NCI-H524 (cell line): ENCODE data around the gene NTSR1.

Source experiments
- DNase-seq, 2 experiments: peaks; one replicate each; lab custom pipeline; 2025; lab: John Stamatoyannopoulos, UW

Gene NTSR1

DNA sequence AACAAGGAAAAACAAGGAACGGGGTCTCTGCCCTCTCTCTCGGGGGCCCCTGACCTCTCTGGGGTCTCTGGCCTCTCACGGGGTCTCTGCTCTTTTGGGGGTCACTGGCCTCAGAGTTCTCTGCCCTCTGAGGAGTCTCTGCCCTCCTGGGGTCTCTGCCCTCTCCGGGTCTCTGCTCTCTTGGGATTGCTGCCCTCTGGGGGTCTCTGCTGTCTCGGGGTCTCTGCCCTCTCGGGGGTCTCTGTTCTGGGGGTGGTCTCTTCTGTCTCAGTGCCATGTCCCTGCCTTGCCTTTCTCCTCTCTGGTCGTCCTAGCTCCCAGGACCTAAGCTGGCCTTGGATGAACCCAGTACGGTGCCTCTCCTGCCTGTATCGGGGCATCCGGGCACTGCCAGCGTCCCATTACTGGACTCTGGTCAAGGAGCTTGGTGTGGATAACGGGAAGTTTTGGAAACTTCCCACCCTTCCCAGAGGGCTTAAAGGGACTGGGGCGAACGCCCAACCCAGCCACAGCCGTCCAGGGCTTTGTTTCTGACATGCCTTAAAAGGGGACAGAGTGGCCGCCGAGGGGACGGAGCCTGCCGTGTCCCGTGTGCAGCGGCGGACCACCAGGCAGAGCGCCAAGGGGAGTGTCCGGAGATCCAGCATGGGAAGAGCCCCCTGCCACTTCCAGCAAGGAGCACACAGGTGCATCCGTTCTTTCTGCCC lies 62.9 kb downstream of the NTSR1 start:
- no peak for DNase-seq

GRCh38 chr20:62772103-62772611 lies 63.5 kb downstream of the NTSR1 start:
- DNase-seq: no peak

DNA sequence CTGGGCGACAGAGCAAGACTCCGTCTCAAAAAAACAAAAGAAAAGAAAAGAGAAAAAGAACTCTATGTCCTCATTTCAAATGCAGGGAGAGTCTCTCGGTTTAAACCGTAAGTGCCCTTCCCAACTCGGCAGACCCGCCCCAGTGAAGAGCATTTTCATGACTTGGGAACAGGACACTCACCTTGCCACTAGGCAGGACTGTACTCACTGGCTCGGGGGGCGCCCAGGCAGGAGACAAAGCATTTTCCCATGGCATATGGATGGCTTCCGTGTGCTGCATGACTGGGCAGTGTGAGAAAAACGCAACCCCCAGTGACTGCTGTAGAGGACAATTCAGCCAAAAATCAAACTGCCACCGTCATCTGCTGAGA lies 64.0 kb downstream of the NTSR1 start:
- DNase-seq: no peak

GRCh38 chr20:62772990-62773844 lies 64.6 kb downstream of the NTSR1 start:
- no peak for DNase-seq

- DNase-seq: peak; percentile 84 to 91
Measured at GRCh38 chr20:62773845-62774714, 65.4 kb downstream of the NTSR1 start.

GRCh38 chr20:62774762-62775161 lies 66.1 kb downstream of the NTSR1 start:
- peak in 1 of 2 experiments; percentile 33 for DNase-seq

DNA sequence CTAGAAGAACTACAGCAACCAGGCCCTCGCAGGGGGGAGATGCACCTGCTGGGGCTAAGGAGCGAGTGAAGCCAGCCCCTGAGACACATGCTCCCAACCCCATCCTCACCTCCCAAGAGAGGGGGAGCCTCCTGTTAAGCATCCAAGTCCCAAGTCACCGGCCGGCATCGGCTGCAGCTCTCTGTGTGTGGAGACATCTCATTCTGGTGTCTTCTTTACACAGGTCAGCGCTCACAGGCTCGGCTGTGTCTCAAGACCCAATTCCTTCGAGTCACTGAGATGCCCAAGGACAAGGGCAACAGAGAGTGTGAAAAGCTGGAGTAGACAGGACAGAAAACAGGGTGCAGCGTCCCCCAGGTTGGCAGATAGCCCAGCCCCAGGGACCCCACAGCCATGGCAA lies 66.6 kb downstream of the NTSR1 start:
- no peak for DNase-seq

DNA sequence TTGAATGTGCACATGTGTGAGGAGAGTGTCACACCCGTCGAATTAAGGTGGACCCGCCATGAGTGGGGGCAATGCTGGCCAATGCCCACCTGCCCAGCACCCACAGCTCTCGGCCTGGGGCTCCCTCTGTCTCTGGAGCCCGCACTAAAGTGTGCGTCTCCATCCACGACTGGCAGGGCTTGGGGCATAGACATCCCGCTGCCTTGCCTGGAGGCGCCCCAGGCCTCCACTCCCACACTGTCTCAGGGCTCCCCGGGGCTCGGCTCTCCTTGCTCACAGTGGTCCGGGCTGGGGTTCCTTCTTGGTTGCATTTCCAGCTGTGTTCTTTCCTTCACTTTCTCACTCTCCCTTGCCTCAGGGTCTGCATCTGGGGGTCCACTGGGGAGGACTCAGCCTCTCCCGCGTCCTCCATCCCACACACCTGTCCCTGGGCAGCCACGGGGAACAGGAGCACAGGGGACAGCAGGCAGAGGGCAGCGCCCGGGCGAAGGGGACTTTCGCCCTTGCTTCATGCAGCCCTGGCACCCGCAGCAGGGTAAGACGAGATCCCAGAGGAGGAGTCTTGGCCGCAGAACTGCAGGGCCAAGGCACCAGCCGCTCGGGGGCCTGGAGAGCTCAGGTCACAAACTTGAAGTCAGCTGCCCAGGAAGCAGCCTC lies 67.5 kb downstream of the NTSR1 start:
- no peak for DNase-seq

DNA sequence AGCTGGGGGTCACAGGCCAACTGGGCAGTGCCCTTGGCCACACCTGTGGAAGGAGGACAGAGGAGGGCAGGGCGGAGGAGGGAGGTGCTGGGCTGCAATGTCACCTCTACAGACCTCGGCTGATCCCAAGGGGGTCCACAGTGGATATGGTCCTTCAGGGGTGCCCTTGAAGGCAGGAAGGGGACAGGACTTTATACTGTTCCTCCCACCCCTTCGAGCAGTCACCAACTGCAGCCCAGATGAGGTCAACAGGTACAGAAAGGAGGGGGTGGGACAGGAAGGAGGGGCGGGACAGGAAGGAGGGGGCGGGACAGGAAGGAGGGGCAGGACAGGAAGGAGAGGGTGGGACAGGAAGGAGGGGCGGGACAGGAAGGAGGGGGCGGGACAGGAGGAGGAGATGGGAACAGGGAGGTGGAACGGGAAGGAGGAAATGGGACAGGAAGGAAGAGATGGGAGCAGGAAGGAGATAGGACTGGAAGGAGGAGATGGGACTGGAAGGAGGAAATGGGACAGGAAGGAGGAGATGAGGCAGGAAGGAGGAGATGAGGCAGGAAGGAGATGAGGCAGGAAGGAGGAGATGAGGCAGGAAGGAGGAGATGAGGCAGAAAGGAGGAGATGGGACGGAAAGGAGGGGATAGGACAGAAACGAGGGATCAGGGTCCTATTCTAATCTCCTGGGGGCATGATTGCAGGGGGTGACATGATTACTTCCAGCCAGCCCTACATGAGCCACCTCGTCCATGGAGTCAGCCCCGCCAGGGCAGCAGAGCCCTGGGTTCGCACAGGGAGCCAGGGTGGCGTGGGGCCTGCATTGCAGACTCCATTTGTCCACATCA lies 68.3 kb downstream of the NTSR1 start:
- peak; percentile 40 to 60 for DNase-seq

- DNase-seq: peak; percentile 50 to 56
Measured at GRCh38 chr20:62777528-62777830, 68.8 kb downstream of the NTSR1 start.

- DNase-seq: no peak
Measured at GRCh38 chr20:62778058-62778457, 69.4 kb downstream of the NTSR1 start.

- DNase-seq: peak; percentile 64 to 82
Measured at GRCh38 chr20:62778601-62779416, 70.2 kb downstream of the NTSR1 start.

DNA sequence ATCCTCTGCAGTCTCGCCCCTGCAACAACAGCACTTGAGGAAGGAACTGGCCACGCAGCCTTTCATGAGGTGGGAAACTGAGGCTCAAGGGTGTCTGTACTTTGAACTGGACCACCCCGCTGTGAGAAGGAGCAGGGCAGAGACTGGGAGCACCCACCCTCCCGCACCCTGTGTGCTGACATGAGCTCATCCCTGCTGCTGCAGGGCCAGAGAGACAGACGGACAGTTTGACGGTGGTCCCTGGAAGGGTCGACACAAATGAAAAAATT lies 70.7 kb downstream of the NTSR1 start:
- DNase-seq: no peak

- peak; percentile 95 to 98 for DNase-seq
Measured at GRCh38 chr20:62780204-62780603, 71.6 kb downstream of the NTSR1 start.

DNA sequence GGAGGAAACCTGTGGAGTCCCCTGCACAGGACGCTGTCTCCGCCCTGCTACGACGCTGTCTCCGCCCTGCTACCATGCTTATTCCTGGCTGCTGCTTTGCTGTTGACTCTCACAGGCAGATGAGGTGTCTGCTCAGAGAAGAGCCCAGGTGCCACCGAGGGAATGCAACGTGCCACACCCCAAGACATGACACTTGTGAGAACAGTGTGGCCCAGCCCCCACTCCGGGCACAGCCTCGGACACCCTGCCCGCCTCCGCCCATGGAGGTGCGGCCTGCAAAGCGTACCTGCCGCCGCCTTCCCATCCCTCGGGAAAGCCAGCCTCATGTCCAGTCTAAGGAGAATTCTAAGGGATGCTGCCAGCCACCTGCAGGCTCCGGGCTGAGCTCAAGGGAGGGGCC lies 72.1 kb downstream of the NTSR1 start:
- DNase-seq: peak; percentile 57 to 78

DNA sequence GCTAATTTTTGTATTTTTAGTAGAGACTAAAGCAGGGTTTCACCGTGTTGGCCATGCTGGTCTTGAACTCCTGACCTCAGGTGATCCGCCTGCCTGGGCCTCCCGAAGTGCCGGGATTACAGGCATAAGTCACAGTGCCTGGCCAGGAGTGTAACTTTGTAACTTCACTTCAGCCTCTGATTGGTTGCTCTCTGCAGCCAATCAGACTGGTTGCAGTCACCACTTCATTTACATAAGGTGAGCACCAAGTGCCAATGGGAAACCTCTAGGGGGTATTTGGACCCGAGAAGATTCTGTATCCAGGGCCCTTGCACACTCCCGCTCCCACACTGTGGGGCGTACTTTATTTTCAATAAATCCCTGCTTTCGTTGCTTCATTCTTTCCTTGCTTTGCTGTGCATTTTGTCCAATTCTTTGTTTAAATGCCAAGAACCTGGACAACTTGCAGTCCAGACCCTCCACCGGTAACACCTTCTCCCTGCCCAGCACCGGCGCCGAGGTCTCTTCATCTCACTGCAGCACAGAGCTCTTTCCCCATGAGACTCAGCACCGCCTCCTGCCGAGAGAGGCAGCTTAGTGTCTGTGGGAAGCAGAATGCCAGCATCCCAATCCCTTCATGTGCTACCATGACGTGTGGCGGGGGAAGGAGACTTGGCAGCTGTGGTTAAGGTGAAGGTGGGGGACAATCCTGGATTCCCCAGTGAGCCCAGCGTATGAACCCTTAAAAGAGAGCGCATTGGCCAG lies 73.7 kb downstream of the NTSR1 start:
- DNase-seq: peak in 1 of 2 experiments; percentile 38

GRCh38 chr20:62782893-62783278 lies 74.2 kb downstream of the NTSR1 start:
- DNase-seq: peak in 1 of 2 experiments; percentile 38

DNA sequence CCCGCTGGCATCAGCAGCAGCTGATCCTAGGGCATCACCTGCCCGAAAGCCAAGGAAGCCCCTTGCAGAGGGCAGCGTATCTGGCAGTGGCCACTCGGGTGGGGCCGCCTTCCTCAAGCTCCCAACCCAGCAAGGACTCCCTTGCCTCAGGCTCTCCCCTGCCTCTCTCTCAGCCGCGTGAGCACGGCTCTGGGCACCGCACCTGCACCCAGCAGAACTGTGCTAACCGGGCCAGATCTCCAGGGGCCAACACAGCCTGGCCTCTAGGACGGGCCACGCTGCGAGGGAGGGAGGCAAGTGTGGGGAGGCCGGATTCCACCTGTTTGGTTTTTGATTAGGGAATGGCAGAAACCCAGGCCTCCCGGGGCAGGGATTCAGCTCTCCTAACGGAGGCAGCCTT lies 75.9 kb downstream of the NTSR1 start:
- no peak for DNase-seq

GRCh38 chr20:62785393-62785792 lies 76.8 kb downstream of the NTSR1 start:
- DNase-seq: no peak

GRCh38 chr20:62786157-62786556 lies 77.5 kb downstream of the NTSR1 start:
- peak in 1 of 2 experiments; percentile 27 for DNase-seq
